Body of pancreas (tissue), 4 donors: Measurements from ENCODE around the gene ADAMTSL1. TPM values are rescaled to one million over a fixed set of nuclear protein-coding genes. Genes with fewer than 3 reads are reported as not detected.
A peak's percentile ranks its signal among the peaks of the same experiment; 100 is the strongest.

Experiments
- ATAC-seq: fragments of 150-250 bp; one replicate; pipeline ENCODE4 v1.9.1; 2016
- DNase-seq, 4 donors: peaks; one replicate each; pipeline ENCODE4 v3.0.0-alpha.2; 2019
- H3K27ac ChIP-seq, 4 donors: fragments of 200-600 bp; sonication (generic); 1 replicate in 3 of 4; 2 replicates in 1 of 4; pipeline versions ENCODE4 v1.5.1 to v1.6.1; 2016 to 2019; ENCODE audit warnings: mild to moderate bottlenecking in 1 of 4, mixed read lengths in 1 of 4, moderate library complexity in 1 of 4
- H3K27me3 ChIP-seq, 2 donors: fragments of 200-600 bp; sonication (generic); one replicate each; pipeline ENCODE4 v1.6.0; 2016; ENCODE audit warnings: mild to moderate bottlenecking in 1 of 2
- H3K36me3 ChIP-seq, 2 donors: fragments of 200-600 bp; sonication (generic); replicated peaks in 1 of 2; 2 replicates each; pipeline ENCODE4 v1.5.1; 2016; ENCODE audit warnings: low read depth in 2 of 2; ENCODE audit not compliant: insufficient read depth in 1 of 2
- H3K4me1 ChIP-seq: fragments of 200-600 bp; sonication (generic); one replicate; pipeline ENCODE4 v1.6.0; 2016
- H3K4me3 ChIP-seq, 2 donors: fragments of 200-600 bp; sonication (generic); 1 replicate in 1 of 2; 2 replicates in 1 of 2; pipeline ENCODE4 v1.5.1; 2016 to 2019
- H3K9me3 ChIP-seq, 3 donors: fragments of 200-600 bp; sonication (generic); 1 replicate in 2 of 3; 2 replicates in 1 of 3; pipeline ENCODE4 v1.5.1; 2016
- POLR2A ChIP-seq, 3 donors: fragments of 450-650 bp; IDR thresholded peaks; one replicate each; pipeline ENCODE4 v1.6.1; 2016; ENCODE audit warnings: antibody characterized with exemption in 3 of 3, mild to moderate bottlenecking in 2 of 3
- WGBS, 2 donors: methylation state at CpG; one replicate each; pipeline ENCODE4 v1.1.5; 2017; 5-methylcytosine and 5-hydroxymethylcytosine counted together
- intact Hi-C: fragments of 100-400 bp; cut with DNase I; formaldehyde crosslinking; loops from one replicate; pipeline ENCODE4 v1.15.1; 2023
- total RNA-seq, 2 donors: library from RNA; depleted of rRNA; stranded (reverse); fragments of >200 nt; gene quantifications; one replicate each; pipeline ENCODE4 v1.1.0, GENCODE V29; 2016
- TF ChIP-seq, protein P1 (sequence below), 7 experiments: fragments of 450-650 bp in 4 of 7; fragments of 200-600 bp in 3 of 7; sonication (generic) in 3 of 7; IDR thresholded peaks; one replicate each; pipeline ENCODE4 v1.5.1; 2016 to 2019; ENCODE audit warnings: antibody characterized with exemption in 7 of 7

Gene ADAMTSL1
- total RNA-seq, 2 donors from 2014 or later = 0.52 to 0.99 TPM

DNA sequence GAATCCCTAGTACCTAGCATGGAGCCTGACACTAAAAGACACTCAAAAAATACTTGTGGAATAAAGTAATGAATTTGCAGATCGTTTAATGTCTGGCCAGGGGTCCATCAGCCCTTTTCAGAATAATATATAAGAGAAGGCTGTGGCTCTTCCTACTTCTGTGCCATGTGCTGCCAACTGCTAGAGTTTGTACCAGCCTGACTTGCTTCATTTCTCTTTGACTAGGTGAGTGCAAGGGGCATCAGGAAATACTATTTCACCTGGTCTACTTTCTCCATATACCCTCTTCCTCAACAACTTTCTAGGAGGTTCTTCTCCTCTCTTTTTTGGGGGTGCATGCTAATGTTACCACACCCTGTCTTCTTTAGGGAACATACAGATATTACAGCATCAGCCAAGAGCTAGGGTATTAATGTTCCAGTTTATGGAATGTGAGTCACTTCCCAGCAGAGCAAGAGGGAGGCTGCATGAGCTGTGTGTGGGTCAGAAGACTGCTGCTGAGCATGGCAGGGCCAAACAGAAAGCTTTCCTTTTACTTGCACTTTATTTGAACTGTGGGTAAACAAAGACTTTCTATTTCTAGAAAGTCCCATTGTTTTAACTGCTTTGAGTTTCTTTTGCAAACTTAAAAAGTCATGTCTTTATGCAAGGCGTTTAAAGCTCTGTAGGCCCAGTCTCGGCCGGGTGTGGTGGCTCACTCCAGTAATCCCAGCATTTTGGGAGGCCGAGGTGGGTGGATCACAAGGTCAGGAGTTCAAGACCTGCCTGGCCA lies 158.9 kb downstream of the ADAMTSL1 start:
- DNase-seq (no peak), ATAC-seq (peak; percentile 21)
- Histone ChIP-seq H3K4me3 (no peak overlapping the region), H3K9me3 (no peaks in the 10 kb centered on the region), H3K4me1 (no peaks in the 10 kb centered on the region), H3K27ac (no peak overlapping the region), H3K36me3 (no peaks in the 10 kb centered on the region), H3K27me3 (no peaks in the 10 kb centered on the region)
- intact Hi-C loops = no loop called here
- TF ChIP-seq, protein P1, sequence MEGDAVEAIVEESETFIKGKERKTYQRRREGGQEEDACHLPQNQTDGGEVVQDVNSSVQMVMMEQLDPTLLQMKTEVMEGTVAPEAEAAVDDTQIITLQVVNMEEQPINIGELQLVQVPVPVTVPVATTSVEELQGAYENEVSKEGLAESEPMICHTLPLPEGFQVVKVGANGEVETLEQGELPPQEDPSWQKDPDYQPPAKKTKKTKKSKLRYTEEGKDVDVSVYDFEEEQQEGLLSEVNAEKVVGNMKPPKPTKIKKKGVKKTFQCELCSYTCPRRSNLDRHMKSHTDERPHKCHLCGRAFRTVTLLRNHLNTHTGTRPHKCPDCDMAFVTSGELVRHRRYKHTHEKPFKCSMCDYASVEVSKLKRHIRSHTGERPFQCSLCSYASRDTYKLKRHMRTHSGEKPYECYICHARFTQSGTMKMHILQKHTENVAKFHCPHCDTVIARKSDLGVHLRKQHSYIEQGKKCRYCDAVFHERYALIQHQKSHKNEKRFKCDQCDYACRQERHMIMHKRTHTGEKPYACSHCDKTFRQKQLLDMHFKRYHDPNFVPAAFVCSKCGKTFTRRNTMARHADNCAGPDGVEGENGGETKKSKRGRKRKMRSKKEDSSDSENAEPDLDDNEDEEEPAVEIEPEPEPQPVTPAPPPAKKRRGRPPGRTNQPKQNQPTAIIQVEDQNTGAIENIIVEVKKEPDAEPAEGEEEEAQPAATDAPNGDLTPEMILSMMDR (IDR thresholded peaks at IDR 0.05) = no peak
- TF ChIP-seq POLR2A (IDR thresholded peaks at IDR 0.05) = no peak
- WGBS, 2 donors = 44 to 56% methylated on average over 5 of the region's 5 CpGs

DNA sequence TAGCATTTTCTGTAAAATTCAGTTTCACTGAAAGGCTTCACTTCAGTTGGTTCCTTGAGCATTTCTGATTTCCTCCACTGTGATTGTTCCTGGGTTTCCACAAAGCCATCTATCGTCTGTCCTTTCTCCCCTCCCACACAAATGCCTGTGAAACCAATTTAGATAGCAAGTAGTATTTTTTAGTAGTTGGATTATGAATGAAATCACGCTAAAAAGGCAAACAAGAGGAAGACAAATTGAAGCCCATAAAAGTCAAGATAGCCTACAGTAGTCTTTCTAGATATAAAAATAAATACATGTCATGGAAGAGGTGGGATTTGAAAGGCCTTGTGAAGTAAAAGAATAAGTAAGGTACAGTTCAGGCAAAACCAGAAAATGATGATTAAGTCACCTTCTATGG lies 162.8 kb downstream of the ADAMTSL1 start:
- H3K4me1 ChIP-seq = no peaks in the 10 kb centered on the region
- TF ChIP-seq POLR2A (IDR thresholded peaks at IDR 0.05) = no peak
- TF ChIP-seq, protein P1 (IDR thresholded peaks at IDR 0.05) = no peak
- ATAC-seq (no peak), DNase-seq (no peak)
- H3K4me3 ChIP-seq = no peak overlapping the region
- no peak overlapping the region for H3K27ac ChIP-seq
- intact Hi-C loops = no loop called here
- H3K9me3 ChIP-seq = no peaks in the 10 kb centered on the region
- no peaks in the 10 kb centered on the region for H3K27me3 ChIP-seq
- WGBS, 2 donors = 12 to 19% methylated on average over 2 of the region's 2 CpGs
- no peaks in the 10 kb centered on the region for H3K36me3 ChIP-seq

DNA sequence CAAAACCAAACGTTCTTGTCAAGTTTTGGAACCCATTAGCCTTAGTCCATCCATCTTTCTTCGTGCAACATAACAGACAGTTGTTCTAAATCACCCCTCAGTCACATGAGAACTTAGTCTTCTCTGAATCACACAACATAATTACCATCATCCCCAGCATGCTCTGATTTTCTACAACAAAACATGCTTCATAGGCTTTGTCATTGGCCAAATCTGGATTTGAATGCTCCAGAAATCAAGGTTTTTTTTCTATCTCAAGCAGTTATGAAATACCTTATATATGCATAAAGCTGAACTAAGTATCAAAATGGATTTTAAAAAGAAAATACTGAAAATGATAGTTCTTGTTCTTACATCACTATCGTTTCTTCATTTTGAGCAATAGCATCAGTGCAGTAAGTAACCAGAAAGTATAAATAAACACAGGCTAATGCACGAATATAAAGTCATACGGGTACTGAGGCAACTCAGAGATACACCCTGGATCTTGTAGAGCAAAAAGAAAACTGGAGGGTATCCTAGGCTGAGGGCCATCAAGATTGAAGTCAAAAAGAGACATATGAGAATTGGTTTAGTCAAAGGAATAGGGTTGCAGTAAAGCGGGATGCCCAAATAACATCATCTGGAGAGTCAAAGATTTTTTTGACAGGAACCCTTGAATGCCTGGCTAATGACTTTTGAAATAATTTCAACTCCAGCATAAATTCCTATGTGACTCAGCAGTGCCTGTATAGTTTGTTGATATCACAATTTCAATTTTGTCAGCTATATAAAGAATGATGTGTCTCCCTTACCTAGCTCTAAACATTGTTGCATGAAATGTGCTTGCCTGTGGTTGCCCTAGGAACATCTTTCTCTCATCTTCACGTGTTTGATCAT lies 164.7 kb downstream of the ADAMTSL1 start:
- ATAC-seq (no peak), DNase-seq (no peak)
- Histone ChIP-seq H3K27ac (no peak overlapping the region), H3K9me3 (no peaks in the 10 kb centered on the region), H3K36me3 (no peaks in the 10 kb centered on the region), H3K4me1 (no peaks in the 10 kb centered on the region), H3K27me3 (no peaks in the 10 kb centered on the region), H3K4me3 (no peak overlapping the region)
- intact Hi-C loops = no loop called here
- 54 to 64% methylated on average over 7 of the region's 7 CpGs for WGBS, 2 donors
- TF ChIP-seq, protein P1 (IDR thresholded peaks at IDR 0.05) = no peak
- no peak for TF ChIP-seq POLR2A (IDR thresholded peaks at IDR 0.05)

DNA sequence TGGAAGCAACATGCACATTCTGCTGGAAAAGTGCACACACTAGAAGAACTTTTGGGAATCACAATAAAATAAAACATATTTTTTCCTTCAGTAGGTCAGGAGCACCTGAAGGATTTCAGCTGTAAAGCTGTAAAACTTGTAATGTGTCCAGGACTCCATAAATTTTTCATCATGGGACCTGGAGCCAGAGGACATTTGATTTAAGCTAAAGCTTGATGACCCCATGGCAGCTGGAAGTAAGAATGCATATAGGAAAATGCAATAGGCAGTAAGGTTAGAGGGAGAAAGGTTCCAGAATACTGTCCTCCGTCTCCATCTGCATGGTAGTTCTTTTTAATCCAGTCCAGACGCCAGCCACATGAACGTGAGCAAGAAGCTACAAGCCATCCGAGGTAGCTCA lies 166.0 kb downstream of the ADAMTSL1 start:
- no peaks in the 10 kb centered on the region for H3K4me1 ChIP-seq
- no peaks in the 10 kb centered on the region for H3K9me3 ChIP-seq
- no peaks in the 10 kb centered on the region for H3K27me3 ChIP-seq
- H3K27ac ChIP-seq = no peak overlapping the region
- DNase-seq = no peak
- ATAC-seq = no peak
- intact Hi-C loops = no loop called here
- no peaks in the 10 kb centered on the region for H3K36me3 ChIP-seq
- TF ChIP-seq, protein P1 (IDR thresholded peaks at IDR 0.05) = no peak
- TF ChIP-seq POLR2A (IDR thresholded peaks at IDR 0.05) = no peak
- WGBS, 2 donors = 50 to 63% methylated on average over 4 of the region's 4 CpGs
- H3K4me3 ChIP-seq = no peak overlapping the region
